DND-41 (cell line): Measurements from ENCODE around the gene SNX18.

Experiments used
- ATAC-seq: fragments of 200-7000 bp; cut with Tn5 transposase; 3 replicates; pipeline ENCODE4 v1.9.1; 2021; ENCODE audit warnings: low read depth; ENCODE audit not compliant: insufficient read depth
- DNase-seq: peaks from one replicate; pipeline ENCODE4 v3.0.0-alpha.2; 2020
- H2AFZ ChIP-seq: 2 replicates; pipeline ENCODE4 v1.6.0; 2012; ENCODE audit warnings: low read depth, low read length
- H3K27ac ChIP-seq: 2 replicates; pipeline ENCODE4 v1.5.1; 2012; ENCODE audit warnings: low read length, inconsistent platforms
- H3K27me3 ChIP-seq: fragments of 200-600 bp; sonication (generic); 2 replicates; pipeline ENCODE4 v1.6.0; 2012; ENCODE audit warnings: low read length, mild to moderate bottlenecking, inconsistent platforms; ENCODE audit not compliant: insufficient read depth, poor library complexity
- H3K36me3 ChIP-seq: 2 replicates; pipeline ENCODE4 v1.5.1; 2012; ENCODE audit warnings: low read length, inconsistent platforms; ENCODE audit not compliant: insufficient read depth
- H3K4me1 ChIP-seq: 2 replicates; pipeline ENCODE4 v1.5.1; 2012; ENCODE audit warnings: mild to moderate bottlenecking, low read length; ENCODE audit not compliant: insufficient read depth
- H3K4me2 ChIP-seq: 2 replicates; pipeline ENCODE4 v1.6.0; 2012; ENCODE audit warnings: mild to moderate bottlenecking, moderate library complexity, low read length, inconsistent platforms; ENCODE audit not compliant: insufficient read depth
- H3K4me3 ChIP-seq, 2 experiments: fragments of 200-600 bp in 1 of 2; shearing (Covaris generic) in 1 of 2; 2 replicates each; pipeline ENCODE4 v1.5.1; 2012 to 2016; ENCODE audit warnings: inconsistent platforms in 2 of 2, low read length in 2 of 2, mild to moderate bottlenecking in 2 of 2, low read depth in 1 of 2, moderate library complexity in 1 of 2
- H3K79me2 ChIP-seq: 2 replicates; pipeline ENCODE4 v1.6.0; 2012; ENCODE audit warnings: low read length, inconsistent platforms; ENCODE audit not compliant: insufficient read depth
- H3K9ac ChIP-seq: 2 replicates; pipeline ENCODE4 v1.6.0; 2012; ENCODE audit warnings: low read depth, mild to moderate bottlenecking, inconsistent platforms, low read length, moderate library complexity
- H3K9me3 ChIP-seq: 2 replicates; pipeline ENCODE4 v1.5.1; 2012; ENCODE audit warnings: low read length, moderate library complexity, mild to moderate bottlenecking, inconsistent platforms; ENCODE audit not compliant: insufficient read depth, severe bottlenecking
- H4K20me1 ChIP-seq: 2 replicates; pipeline ENCODE4 v1.6.0; 2012; ENCODE audit warnings: low read length; ENCODE audit not compliant: insufficient read depth
- EZH2 ChIP-seq: IDR thresholded peaks from 3 replicates; pipeline ENCODE4 v1.6.1; 2012; ENCODE audit warnings: borderline replicate concordance, low read depth, mild to moderate bottlenecking, moderate library complexity, low read length, inconsistent platforms; ENCODE audit not compliant: severe bottlenecking
- TF ChIP-seq, protein P1 (sequence below): IDR thresholded peaks from 2 replicates; pipeline ENCODE4 v1.5.1; 2012; ENCODE audit warnings: borderline replicate concordance, low read length, moderate library complexity, mild to moderate bottlenecking; ENCODE audit not compliant: poor library complexity, severe bottlenecking; ENCODE audit errors: extremely low read depth

SNX18 gene

DNA sequence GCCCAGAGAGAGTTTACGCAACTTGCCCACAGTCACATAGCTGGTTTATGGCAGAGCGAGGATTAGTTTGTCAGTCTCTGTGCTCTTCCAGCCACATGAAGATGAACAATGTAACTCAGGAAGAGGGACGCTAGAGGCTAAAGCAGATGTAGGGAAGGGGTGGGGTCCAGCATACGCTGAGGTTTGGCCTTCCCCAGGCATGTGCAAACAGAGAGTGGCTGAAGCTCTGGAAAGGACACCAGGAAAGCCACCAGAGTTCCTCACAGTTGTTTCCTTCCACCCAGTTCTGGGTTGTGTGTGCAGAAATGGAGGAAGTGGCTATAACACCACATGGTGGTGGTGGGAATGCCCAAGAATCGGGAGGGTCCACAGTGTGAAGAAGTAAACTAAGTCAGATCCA, 60.0 kb downstream of the SNX18 start:
- Histone ChIP-seq H2AFZ (no peak overlapping the region), H4K20me1 (no peaks in the 10 kb centered on the region), H3K9me3 (no peaks in the 10 kb centered on the region), H3K4me1 (no peaks in the 10 kb centered on the region), H3K27me3 (no peaks in the 10 kb centered on the region), H3K9ac (no peak overlapping the region), H3K4me2 (no peak overlapping the region), H3K79me2 (no peaks in the 10 kb centered on the region), H3K36me3 (no peaks in the 10 kb centered on the region), H3K27ac (no peak overlapping the region), H3K4me3 (no peak overlapping the region)
- DNase-seq (no peak), ATAC-seq (no peak)
- TF ChIP-seq, protein P1, sequence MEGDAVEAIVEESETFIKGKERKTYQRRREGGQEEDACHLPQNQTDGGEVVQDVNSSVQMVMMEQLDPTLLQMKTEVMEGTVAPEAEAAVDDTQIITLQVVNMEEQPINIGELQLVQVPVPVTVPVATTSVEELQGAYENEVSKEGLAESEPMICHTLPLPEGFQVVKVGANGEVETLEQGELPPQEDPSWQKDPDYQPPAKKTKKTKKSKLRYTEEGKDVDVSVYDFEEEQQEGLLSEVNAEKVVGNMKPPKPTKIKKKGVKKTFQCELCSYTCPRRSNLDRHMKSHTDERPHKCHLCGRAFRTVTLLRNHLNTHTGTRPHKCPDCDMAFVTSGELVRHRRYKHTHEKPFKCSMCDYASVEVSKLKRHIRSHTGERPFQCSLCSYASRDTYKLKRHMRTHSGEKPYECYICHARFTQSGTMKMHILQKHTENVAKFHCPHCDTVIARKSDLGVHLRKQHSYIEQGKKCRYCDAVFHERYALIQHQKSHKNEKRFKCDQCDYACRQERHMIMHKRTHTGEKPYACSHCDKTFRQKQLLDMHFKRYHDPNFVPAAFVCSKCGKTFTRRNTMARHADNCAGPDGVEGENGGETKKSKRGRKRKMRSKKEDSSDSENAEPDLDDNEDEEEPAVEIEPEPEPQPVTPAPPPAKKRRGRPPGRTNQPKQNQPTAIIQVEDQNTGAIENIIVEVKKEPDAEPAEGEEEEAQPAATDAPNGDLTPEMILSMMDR, result no peak
- no peak for TF ChIP-seq EZH2

DNA sequence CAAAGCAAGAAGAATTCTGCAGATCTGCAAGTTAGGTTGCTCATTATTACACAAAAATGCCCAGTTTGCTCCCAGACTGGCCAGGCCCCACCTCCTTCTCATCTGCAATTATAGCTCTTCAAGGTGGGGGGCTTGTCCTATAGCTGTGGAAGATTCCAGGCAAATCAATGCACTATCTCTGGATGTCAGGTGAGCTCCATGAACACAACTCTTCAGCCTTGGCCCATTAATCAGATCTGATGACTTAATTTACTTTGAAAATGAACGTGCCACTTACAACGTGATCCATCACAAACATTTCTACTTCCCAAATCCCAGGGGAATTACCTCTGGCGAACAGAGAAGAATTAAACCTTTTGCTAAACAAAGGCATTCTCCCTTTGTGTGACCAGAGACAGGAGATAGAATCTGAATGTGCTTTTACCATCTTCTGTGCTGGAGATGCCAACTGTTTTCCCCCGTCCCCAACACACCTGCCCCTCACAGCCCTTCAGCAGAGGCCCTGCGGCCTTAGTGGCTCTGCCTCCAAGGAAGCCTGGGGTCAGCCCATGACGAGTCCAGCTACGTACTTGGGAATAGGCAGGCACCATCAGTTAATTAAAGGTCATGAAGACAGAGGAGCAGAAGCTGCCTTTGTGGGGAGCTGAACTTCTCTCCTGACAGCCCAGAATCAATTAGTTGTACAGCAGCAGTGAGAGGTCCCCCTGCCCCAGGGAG, 60.5 kb downstream of the SNX18 start:
- H2AFZ ChIP-seq, result no peak overlapping the region

DNA sequence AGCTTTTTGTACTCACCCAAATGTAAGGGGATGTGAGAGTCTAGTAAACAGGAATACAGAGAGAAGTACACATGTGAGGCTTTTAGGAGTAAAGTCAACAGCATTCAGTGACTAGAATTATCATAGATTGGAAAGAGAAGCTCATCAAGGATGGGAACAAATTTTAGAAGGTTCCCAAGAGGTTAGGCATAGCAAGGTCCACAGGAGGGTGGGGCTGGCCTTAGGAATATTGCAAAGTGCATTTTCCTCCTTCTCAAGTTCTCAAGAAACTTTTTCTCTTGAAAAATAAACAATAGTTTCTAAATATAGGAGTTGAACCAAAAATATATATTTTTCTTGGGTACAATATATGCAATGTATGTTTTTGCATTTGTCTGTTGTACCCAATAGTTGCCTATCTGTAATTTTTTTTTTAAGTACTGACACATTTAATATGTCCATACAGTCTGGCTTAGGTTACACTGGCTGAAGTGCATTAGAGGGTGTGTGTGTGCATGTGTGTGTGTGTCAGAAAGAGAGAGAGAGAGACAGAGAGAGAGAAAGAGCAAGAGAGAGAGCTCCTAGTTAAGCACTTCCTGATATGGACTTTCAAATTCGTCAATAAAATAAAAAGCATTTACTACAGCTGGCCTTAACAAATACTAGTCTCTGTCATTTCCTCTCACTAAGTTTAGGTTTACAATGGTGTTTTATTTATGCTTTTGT, 62.2 kb downstream of the SNX18 start:
- Histone ChIP-seq H3K9ac (no peak overlapping the region), H3K27me3 (no peaks in the 10 kb centered on the region), H3K9me3 (no peaks in the 10 kb centered on the region), H3K36me3 (no peaks in the 10 kb centered on the region), H4K20me1 (no peaks in the 10 kb centered on the region), H3K4me2 (no peak overlapping the region), H3K79me2 (no peaks in the 10 kb centered on the region), H3K4me3 (no peak overlapping the region), H2AFZ (no peak overlapping the region), H3K4me1 (no peaks in the 10 kb centered on the region), H3K27ac (no peak overlapping the region)
- ATAC-seq (no peak), DNase-seq (no peak)
- TF ChIP-seq EZH2, result no peak
- TF ChIP-seq, protein P1, result no peak

More for the DNA sequence above, 60.5 kb downstream of the SNX18 start:
- Histone ChIP-seq H3K9ac (no peak overlapping the region), H4K20me1 (no peaks in the 10 kb centered on the region), H3K4me1 (no peaks in the 10 kb centered on the region), H3K27ac (no peak overlapping the region), H3K36me3 (no peaks in the 10 kb centered on the region), H3K4me2 (no peak overlapping the region), H3K9me3 (no peaks in the 10 kb centered on the region), H3K4me3 (no peak overlapping the region), H3K27me3 (no peaks in the 10 kb centered on the region), H3K79me2 (no peaks in the 10 kb centered on the region)
- TF ChIP-seq, protein P1, result no peak
- TF ChIP-seq EZH2, result no peak
- ATAC-seq (no peak), DNase-seq (no peak)
